ENCODE measurements around the gene PLBD2.

Gene PLBD2

GRCh38 chr12:113359939-113360748, 1.8 kb downstream of the PLBD2 start:
- no peak for TF ChIP-seq CTCF (IDR thresholded peaks at IDR 0.05; ENCODE audit: control insufficient read depth, extremely low read depth, insufficient read depth)
- DNase-seq (ENCODE audit: low read depth): no peak
- no peak overlapping the region for H3K4me3 ChIP-seq (ENCODE audit: low read depth, low read length)

- H3K4me3 ChIP-seq (ENCODE audit: low read depth, low read length): no peak overlapping the region
- no peak for TF ChIP-seq CTCF (IDR thresholded peaks at IDR 0.05; ENCODE audit: control insufficient read depth, extremely low read depth, insufficient read depth)
- DNase-seq (ENCODE audit: low read depth): no peak
Measured at GRCh38 chr12:113361574-113362370, 3.4 kb downstream of the PLBD2 start.

GRCh38 chr12:113364698-113365097, 6.3 kb downstream of the PLBD2 start:
- H3K4me3 ChIP-seq (ENCODE audit: low read depth, low read length): no peak overlapping the region
- DNase-seq (ENCODE audit: low read depth): no peak
- no peak for TF ChIP-seq CTCF (IDR thresholded peaks at IDR 0.05; ENCODE audit: control insufficient read depth, extremely low read depth, insufficient read depth)

- no peak for TF ChIP-seq CTCF (IDR thresholded peaks at IDR 0.05; ENCODE audit: control insufficient read depth, extremely low read depth, insufficient read depth)
- H3K4me3 ChIP-seq (ENCODE audit: low read depth, low read length): no peak overlapping the region
- DNase-seq (ENCODE audit: low read depth): no peak
Measured at GRCh38 chr12:113365639-113366395, 7.4 kb downstream of the PLBD2 start.

GRCh38 chr12:113366827-113367226, 8.4 kb downstream of the PLBD2 start:
- no peak for TF ChIP-seq CTCF (IDR thresholded peaks at IDR 0.05; ENCODE audit: control insufficient read depth, extremely low read depth, insufficient read depth)
- no peak overlapping the region for H3K4me3 ChIP-seq (ENCODE audit: low read depth, low read length)
- no peak for DNase-seq (ENCODE audit: low read depth)

- DNase-seq (ENCODE audit: low read depth): no peak
- no peak for TF ChIP-seq CTCF (IDR thresholded peaks at IDR 0.05; ENCODE audit: control insufficient read depth, extremely low read depth, insufficient read depth)
- no peak overlapping the region for H3K4me3 ChIP-seq (ENCODE audit: low read depth, low read length)
Measured at GRCh38 chr12:113368331-113368730, 9.9 kb downstream of the PLBD2 start.
